ENCODE results near the gene FXYD4. TPM values are rescaled to one million over a fixed set of nuclear protein-coding genes. Genes with fewer than 3 reads are reported as not detected.

The FXYD4 gene
- total RNA-seq, 4 donors from 2014 or later: not detected

DNA sequence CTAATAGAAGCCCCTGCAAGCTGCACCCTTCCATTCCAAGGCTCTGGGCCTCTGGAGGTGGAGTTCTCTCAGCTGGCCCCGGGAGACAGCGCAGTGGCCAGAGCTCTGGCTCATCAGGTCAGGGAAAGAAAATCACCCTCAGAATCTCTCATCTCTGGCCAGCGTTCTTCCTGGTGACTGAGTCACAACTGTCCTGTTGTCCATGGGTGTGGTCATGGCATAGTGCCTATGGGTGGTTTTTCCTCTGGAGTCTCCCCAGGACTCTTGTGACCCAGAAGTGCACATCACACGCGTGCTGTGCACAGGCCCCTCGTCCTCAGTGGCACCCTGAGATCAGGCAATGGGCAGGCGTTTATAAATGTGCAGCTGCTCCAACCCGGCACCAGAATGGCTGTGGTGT, 27.4 kb upstream of the FXYD4 start:
- intact Hi-C loops (cut with DNase I): no loop called here

DNA sequence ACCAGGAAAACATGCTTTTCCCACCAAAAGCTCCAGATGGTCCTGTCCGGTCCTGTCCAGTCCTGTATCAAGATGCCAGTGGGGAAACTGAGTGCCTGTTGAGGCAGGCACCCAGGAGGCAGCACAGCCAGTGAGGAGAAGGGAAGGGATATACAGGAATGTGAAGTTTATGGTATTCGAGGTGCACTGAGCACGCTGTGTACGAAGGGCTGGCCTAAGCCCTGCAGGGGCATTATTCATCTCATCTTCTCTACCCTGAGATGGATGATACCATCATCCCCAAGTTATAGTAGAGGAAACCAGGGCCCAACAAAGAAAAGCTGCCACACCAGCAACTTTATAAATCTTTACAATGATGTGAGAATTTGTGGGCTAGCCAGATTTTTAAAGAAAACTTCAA, 23.4 kb upstream of the FXYD4 start:
- WGBS, 2 donors: 50 to 73% methylated on average over 4 of the region's 4 CpGs
- H3K4me3 ChIP-seq: no peak overlapping the region
- H3K9me3 ChIP-seq: no peaks in the 10 kb centered on the region
- no peak for TF ChIP-seq POLR2A (IDR thresholded peaks at IDR 0.05)
- TF ChIP-seq, protein P1, sequence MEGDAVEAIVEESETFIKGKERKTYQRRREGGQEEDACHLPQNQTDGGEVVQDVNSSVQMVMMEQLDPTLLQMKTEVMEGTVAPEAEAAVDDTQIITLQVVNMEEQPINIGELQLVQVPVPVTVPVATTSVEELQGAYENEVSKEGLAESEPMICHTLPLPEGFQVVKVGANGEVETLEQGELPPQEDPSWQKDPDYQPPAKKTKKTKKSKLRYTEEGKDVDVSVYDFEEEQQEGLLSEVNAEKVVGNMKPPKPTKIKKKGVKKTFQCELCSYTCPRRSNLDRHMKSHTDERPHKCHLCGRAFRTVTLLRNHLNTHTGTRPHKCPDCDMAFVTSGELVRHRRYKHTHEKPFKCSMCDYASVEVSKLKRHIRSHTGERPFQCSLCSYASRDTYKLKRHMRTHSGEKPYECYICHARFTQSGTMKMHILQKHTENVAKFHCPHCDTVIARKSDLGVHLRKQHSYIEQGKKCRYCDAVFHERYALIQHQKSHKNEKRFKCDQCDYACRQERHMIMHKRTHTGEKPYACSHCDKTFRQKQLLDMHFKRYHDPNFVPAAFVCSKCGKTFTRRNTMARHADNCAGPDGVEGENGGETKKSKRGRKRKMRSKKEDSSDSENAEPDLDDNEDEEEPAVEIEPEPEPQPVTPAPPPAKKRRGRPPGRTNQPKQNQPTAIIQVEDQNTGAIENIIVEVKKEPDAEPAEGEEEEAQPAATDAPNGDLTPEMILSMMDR (IDR thresholded peaks at IDR 0.05): no peak
- H3K36me3 ChIP-seq: no peaks in the 10 kb centered on the region
- peaks cover 0 to 26% (median 3%) of the 10 kb centered on the region in 4 donors for H3K27me3 ChIP-seq
- no peak overlapping the region for H3K27ac ChIP-seq
- H3K4me1 ChIP-seq: peaks cover 0 to 17% (median 0%) of the 10 kb centered on the region in 3 donors
- DNase-seq: no peak
- intact Hi-C loops (cut with DNase I): loop anchor here (5.0 kb wide), 1 partner anchor 51 kb away; no protein-coding TSS in a partner anchor

More for the DNA sequence above, 27.4 kb upstream of the FXYD4 start:
- Histone ChIP-seq H3K27me3 (peaks cover 0 to 13% (median 0%) of the 10 kb centered on the region in 4 donors), H3K9me3 (no peaks in the 10 kb centered on the region), H3K4me1 (peaks cover 6 to 36% (median 12%) of the 10 kb centered on the region in 3 donors), H3K27ac (no peak overlapping the region), H3K4me3 (no peak overlapping the region), H3K36me3 (no peaks in the 10 kb centered on the region)
- TF ChIP-seq, protein P1 (IDR thresholded peaks at IDR 0.05): no peak
- no peak for TF ChIP-seq POLR2A (IDR thresholded peaks at IDR 0.05)
- DNase-seq: no peak
- WGBS, 2 donors: 61 to 80% methylated on average over 4 to 8 of the region's 8 CpGs

DNA sequence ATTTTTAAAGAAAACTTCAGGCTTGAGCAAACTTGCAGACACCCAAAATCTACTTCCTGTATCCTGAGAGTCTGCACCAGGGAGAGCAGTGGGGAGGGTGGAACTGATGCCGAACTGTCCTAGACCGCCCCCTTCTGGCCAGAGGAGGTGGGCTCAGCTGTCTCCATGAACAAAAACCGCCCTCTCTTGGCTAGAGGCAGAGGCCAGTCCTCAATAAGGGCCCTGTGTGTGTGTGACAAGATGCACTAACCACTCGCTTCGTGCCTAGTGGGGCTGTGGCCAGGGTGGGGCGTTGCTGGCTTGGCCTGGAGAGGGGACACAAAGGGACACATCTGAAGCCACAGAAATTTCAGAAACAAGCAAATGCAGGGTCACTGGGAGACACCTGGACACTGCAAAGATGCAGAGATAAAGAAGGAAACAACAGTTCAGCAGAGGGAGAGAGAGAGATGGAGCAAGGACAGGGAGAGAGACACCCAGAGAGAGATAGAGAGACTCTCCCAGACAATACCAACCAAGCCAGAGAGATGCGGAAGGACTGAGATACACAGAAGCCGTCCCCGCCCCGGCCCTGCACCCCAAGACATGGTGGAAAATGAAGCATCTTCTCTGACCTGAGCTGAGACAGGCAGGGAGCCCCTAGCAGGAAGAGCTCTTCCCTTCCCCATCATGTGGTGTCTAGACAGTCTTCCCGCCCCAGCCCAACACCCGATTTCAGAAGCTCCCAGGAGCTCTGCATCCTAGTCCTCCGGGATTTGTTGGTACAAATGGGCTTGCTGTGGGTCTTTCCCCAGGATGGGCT, 22.7 kb upstream of the FXYD4 start:
- 49 to 52% methylated on average over 7 to 13 of the region's 13 CpGs for WGBS, 2 donors
- H3K4me1 ChIP-seq: peaks cover 0 to 15% (median 0%) of the 10 kb centered on the region in 3 donors
- H3K9me3 ChIP-seq: no peaks in the 10 kb centered on the region
- H3K27ac ChIP-seq: no peak overlapping the region
- H3K4me3 ChIP-seq: no peak overlapping the region
- TF ChIP-seq POLR2A (IDR thresholded peaks at IDR 0.05): no peak
- TF ChIP-seq, protein P1 (IDR thresholded peaks at IDR 0.05): peak; percentile 82 to 94 (median 90)
- peak; percentile 28 for DNase-seq
- no peaks in the 10 kb centered on the region for H3K36me3 ChIP-seq
- peaks cover 0 to 26% (median 3%) of the 10 kb centered on the region in 4 donors for H3K27me3 ChIP-seq
- intact Hi-C loops (cut with DNase I): loop anchor here (5.0 kb wide), 1 partner anchor 51 kb away; no protein-coding TSS in a partner anchor

DNA sequence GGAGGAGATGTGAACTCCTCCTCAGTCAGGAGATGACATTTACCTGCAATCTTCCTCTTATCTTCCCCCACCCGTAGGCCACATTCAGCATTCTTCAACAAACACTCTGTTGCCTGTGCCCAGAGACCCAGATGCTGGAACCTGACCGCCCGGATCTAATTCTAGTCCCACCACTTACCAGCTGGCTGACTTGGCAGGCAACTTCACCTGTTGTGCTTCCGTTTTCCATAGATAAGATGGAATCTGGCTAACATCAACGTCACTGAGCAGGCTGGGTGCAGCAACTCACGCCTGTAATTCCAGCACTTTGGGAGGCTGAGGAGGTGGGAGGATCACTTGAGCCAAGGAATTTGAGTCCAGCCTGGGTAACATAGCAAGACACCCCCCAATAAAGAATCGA, 21.3 kb upstream of the FXYD4 start:
- intact Hi-C loops (cut with DNase I): no loop called here
- no peak for TF ChIP-seq POLR2A (IDR thresholded peaks at IDR 0.05)
- TF ChIP-seq, protein P1 (IDR thresholded peaks at IDR 0.05): no peak
- no peak overlapping the region for H3K4me3 ChIP-seq
- H3K27me3 ChIP-seq: peaks cover 0 to 26% (median 3%) of the 10 kb centered on the region in 4 donors
- H3K4me1 ChIP-seq: peaks cover 0 to 16% (median 0%) of the 10 kb centered on the region in 3 donors
- H3K9me3 ChIP-seq: no peaks in the 10 kb centered on the region
- WGBS, 2 donors: 61 to 67% methylated on average over 7 of the region's 7 CpGs
- H3K27ac ChIP-seq: no peak overlapping the region
- no peak for DNase-seq
- no peaks in the 10 kb centered on the region for H3K36me3 ChIP-seq

DNA sequence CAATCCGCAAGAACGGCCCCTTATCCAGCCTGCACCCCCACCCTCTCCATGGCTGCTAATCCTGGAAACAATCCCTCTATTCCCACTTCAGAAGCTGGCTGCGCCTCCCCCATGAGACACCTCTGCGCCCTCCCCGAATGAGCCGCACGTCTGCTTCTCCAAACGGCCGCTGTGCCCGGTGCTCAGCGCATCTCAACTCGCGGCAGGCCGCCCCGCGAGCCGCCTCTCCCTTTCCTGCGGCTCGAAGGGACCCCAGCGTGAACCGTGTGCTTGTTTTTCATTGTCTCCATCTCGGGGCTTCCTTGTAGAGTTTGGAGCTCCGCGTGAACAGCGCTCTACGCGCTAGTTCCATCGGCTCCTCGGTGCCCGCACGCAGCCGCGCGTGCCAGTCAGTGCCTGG, 20.8 kb upstream of the FXYD4 start:
- H3K4me1 ChIP-seq: peaks cover 0 to 18% (median 0%) of the 10 kb centered on the region in 3 donors
- no peak overlapping the region for H3K27ac ChIP-seq
- peak overlapping the region in 1 of 4 donors; percentile 15 for H3K4me3 ChIP-seq
- no peak for DNase-seq
- no peaks in the 10 kb centered on the region for H3K9me3 ChIP-seq
- H3K36me3 ChIP-seq: no peaks in the 10 kb centered on the region
- H3K27me3 ChIP-seq: peaks cover 0 to 26% (median 3%) of the 10 kb centered on the region in 4 donors
- intact Hi-C loops (cut with DNase I): no loop called here
- 13 to 17% methylated on average over 21 to 33 of the region's 34 CpGs for WGBS, 2 donors
- TF ChIP-seq, protein P1 (IDR thresholded peaks at IDR 0.05): no peak
- TF ChIP-seq POLR2A (IDR thresholded peaks at IDR 0.05): no peak
